Central memory CD4-positive, alpha-beta T cell (primary cell): ENCODE data around the gene HS3ST6.
"Not testable (repeated sequence)": the region's sequence is repeated elsewhere in the genome, so short reads cannot be mapped to it uniquely, and the experiment has no call there.

Experiments
- DNase-seq: peaks from one replicate; pipeline ENCODE4 v3.0.0; 2022

Gene HS3ST6

DNA sequence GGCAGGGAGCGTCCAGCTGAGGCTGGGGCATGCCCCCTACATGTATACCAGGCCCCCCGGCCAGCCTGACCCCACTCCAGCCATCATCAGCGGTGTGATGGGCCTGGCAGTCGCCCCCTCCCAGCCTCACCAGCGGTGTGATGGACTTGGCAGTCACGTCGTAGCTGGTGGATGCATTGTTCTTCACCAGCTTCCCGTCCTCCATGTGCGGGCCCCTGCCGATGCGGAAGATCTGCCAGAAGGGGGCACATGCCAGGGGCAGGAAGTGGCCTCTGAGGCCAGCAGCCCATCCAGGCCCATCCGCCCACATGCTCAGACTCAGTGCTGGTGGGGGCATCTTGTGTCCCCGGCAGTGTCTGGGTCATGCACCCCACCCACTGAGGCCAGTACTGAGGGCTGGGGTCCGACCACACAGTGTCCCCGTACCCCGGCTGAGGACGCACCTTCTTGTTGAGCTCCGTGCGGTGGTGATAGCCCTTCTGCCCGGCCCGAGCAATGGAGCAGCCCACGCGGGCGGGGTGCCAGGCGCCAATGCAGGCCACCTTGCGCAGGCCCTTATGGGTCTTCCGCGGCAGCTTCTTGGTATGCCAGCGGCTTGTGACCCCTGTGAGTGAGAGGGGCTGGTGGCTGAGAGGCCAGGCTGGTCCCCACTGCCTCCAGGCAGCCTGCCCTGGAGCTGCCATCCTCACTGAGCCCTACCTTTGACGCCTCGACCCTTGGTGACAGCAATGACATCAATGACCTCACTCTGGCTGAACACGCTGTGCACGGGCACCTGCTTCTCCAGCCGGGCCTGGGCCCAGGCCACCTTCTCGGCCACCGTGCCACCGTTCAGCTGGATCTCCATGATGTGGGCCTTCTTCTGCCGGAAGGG, 28.5 kb upstream of the HS3ST6 start:
- DNase-seq, result no peak

DNA sequence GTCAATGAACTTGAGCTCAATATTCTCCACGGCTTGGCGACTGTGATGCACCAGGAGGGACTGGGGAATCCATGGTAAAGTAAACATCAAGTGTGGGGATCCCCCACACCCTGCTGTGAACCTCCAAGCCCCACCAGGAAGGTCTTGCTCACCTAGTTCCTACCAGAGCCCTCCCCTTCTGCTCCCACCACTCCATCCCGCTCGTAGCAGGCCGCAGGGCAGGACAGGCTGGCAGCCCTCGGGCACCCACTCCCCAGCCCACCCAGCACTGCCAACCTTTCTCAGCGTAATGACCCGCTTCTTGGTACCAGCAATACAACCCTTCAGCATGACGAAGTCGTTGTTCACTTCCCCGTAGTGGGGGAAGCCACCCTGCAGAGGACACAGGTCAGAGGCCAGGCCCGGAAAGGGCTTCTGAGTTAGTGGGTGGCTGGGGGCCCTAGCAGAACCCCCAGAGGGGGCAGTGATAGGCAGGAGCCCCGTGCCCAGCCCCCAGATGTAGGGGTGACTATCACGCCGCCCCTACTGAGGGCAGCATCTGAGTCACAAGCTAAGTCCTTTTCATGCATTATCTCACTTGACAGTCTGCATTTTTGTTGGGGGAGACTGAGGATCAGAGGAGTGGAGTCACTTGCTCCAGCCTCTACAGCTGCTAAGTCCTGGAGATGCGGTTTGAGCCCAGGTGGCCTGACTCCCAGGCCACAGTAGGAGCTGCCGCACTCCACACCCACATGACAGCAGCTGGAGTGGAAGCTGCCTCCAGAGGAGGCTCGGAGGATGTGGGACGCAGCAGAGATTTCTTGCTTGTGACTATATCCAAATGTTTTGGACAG, 27.6 kb upstream of the HS3ST6 start:
- no peak for DNase-seq

DNA sequence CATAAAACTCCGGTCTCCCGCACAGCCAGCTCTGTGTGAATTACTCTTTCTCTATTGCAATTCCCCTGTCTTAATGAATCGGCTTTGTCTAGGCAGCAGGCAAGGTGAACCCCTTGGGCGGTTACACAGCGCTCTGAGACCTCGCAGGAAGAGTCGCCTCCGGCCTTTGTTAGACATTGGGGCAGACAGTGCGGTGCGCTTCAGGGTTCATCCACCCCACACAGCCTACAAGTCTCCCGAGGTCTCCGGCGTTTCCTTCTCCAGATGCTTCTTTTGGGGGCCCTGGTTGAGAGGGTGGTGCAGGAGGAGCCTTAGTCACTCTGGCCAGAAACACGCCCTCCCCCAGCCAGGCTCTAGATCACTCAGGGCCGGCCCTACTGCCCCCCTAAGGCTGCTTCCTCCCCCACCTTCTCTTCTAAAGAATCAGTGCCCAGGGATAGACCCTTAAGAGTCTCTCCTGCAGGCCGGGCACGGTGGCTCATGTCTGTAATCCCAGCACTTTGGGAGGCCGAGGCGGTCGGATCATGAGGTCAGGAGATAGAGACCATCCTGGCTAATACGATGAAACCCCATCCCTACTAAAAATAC, 26.5 kb upstream of the HS3ST6 start:
- no peak for DNase-seq

DNA sequence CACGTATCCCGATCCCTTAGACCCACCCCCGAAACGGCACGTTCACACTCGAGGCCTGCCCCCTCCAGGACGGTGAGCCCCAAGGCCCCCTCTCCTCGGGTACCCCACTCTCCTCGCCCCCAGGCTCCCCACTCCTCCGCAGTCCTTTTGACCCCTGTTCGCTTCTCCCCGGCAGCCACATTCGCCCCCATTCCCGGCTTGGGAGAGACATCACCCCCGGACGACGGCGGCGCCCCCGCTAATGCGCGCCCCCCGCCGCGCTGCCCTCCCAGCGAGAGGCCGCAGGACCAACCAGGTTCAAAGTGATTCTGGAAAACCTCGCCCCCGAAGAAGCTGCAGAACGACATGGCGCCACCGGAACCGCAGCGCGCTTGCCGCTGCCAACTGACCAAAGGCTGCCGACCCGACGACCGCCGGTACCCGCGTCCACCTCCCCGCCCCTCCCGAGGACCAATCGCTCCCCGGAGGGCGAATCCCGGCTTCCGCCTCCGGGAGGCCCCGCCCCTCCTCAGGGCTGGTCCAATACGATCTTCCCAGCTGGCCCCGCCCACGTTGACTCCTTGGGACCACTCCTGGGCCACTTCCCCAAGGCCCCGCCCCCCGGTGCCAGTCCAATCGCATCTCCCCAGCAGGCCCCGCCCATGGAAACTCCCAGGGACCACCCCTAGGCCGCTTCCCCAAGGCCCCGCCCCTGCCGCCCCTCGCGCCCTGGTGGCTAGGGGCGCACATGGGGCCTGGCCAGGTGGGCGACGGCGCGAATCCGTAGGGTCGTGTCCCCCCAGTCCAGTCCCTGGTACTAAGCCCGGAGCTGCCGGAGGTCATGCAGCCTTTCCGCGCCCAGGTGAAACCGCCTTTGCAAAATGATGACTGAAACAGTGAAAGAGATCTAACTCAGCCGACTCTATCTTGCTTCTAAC, 24.9 kb upstream of the HS3ST6 start, which contains the start of gene MSRB1:
Gene MSRB1 (minus strand): TSS at position 390 of the 917 bp plus-strand sequence. CDS start 43 bp downstream, at position 347.
- peak; percentile 98 for DNase-seq

DNA sequence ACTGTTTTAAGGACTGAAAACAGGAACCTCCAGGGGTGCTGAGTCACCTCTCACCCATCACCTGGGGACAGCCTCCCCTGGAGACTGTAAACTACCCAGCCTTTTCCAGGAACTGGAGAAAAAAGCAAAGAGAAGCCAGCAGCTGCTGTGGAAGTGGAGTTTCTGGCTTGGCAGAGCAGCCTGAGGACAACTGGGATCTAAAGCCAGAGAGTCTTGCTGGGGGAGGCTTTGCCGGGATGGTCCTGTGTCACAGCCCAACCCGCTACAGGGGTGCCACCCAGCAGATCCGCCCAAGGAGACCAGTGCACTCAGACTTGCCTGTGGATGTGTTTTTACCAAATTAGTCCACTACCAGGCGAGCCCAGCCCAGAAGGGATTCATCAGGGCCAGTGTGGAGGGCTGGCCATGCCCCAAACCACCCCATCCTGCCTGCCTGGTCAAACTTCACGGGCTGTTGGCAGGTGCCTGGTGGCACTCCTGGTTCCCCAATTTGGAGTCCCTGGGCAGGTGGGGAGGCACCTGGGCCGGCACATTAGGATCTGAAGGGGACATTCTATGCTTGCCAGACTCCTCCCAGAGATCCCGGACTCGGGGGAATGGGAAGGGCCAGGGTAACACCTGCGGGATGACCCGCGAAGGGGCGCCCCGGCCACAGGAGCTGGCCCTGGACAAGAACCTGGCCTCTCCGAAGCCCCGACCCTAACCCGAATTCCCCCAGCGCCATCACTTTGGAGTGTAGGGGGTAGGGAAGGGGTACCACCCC, 24.0 kb upstream of the HS3ST6 start:
- no peak for DNase-seq

DNA sequence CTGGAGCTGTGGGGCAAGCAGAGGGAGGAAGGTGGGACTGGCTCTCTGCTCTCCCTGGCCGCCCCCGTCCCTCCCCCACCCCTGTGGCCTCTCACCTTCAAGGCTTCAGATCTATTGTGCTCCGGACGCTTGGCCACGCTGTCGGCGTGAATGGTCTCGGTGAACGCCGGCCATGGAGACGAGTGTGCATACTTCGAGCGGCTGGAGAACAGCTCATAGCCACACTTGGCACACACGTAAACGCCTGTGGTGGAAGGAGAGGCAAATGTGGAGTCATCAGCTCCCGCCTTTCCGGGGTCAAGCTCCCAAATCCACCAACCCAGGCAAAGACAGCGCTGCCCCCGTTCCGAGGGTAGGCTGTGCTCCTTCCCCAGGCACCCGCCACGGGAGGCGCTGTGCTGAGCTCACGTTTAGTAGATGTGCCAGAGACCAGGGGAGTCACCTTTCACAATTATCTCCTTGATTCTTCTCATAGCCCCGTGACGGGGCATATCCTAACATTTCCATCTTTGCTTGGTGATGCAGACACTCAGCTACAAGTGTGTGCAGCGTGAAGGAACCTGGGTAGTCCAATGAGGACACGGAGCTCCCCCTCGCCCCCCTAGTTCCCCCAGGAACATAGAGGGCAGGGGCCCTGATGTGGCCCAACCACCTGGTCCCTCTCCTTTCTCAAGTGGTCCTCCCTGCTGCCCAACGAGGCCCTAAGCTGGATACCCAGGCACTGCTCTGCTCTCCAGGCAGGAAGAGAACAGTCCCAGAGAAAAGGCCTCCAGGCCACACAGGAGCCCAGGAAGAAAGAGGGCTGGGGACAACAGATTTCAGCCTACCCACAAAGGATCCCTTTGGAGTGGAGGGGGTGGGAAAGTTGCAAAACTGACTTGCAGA, 23.2 kb upstream of the HS3ST6 start:
- DNase-seq, result no peak

DNA sequence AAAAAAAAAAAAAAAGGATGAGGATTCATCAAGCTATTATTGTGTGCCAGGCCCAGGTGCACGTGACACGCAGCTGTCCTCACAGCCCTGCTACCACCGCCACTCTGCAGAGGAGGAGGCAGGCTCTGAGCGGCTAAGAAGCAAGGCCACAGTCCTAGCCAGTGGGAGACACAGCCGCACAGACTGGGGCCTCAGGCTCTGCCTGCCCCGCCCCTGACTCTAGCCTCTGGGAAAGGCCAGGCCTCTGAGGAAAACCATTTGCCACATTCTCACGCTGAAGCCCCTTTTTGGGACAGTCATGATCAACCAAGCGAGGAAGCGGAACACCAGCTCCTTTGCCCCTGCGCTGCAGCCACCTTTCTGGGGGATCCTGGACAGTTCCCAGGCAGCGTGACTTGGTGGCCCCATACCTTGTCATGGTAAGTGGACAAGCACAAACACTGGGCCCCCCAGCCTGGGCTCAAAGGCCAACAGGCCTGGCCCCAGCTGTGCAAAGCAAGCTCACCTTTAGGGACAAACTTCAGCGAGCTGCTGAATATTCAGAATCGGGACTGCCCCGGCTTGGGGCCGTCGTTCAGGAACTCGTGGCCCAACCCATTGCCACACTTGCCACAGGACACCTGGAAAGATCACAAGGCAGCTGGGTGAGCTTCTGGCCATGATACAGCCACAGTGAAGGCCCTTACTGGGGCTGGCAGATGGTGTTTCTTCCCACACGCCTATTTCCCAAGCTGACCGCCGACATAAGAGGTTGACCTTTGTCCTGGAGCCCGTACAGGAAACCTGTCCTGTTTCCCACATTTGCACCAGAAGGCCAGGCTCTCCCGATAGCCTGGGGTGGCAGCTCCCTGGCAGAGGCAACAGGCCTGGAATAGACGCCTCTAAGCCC, 22.3 kb upstream of the HS3ST6 start:
- DNase-seq, result no peak

DNA sequence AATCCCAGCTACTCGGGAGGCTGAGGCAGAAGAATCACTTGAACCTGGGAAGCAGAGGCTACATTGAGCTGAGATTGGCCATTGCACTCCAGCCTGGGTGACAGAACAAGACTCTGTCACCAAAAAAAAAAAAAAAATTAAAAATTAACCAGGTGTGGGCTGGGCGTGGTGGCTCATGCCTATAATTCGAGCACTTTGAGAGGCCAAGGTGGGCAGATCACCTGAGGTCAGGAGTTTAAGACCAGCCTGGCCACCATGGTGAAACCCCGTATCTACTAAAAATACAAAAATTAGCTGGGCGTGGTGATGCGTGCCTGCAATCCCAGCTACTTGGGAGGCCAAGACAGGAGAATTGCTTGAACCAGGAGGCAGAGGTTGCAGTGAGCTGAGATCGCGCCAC, 21.6 kb upstream of the HS3ST6 start:
- DNase-seq, result not testable (repeated sequence)

DNA sequence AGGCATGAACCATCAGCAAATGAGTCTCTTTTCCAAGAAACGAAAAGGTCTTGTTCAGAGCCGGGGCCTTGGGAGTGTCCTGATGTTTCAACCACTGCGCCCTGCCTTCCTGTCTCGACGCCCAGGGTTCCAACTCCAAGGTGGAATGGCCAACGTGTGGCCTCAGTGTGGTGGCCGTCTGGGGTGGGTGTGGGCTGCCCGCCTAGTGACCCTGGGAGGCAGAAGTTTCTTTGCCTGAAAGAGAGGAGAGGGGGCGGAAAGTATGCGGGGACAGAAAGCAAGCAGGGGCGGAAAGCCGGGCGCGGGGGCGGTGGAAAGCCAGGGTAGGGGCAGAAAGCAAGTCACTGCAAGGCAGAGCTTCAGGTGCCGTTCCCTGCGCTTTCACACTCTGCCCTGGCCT, 20.7 kb upstream of the HS3ST6 start:
- no peak for DNase-seq

DNA sequence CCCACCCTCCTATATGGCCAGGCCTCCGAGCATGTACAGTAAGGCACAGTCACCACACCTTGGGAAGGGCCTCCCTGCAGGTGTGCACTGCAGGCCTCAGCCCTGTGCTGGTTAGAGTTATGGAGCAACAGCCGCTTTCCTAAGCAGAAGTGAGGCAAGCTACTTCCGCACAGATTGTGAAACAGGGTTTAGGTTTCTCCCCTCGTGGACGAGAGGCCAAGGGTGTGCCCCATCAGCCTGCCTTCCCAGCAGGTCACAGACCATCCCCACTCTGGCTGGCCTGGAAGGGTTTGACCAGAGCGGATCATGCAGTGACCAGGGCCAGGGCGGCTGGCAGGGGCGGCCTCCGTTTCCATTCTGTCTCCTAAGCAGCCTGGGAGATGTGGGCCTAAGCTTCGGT, 20.1 kb upstream of the HS3ST6 start:
- no peak for DNase-seq

DNA sequence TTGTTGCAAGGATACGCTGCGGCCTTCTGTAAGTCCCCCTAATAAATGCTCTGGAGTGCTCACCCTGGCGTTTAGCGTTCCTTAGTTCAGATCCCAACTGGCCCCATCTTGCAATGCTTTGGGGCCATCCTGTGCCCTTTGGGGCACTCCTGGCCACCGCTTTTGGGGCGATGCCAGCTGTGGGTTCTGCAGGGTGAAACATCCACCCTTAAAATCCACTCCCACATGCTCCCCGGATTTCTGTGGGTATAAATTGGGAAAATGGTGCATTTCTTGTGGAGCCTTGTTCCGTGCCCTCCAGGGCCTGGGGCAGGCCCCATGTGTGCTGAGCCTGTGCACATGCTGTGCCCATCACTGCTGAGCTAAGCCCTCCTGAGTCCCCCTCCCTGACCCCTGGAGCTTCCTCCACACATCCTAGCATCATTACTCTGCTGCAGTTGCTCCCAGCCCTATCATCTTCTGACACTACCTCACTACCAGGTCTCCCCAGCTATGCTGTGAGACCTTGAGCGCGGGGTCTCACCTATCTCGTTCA, 18.8 kb upstream of the HS3ST6 start:
- no peak for DNase-seq

DNA sequence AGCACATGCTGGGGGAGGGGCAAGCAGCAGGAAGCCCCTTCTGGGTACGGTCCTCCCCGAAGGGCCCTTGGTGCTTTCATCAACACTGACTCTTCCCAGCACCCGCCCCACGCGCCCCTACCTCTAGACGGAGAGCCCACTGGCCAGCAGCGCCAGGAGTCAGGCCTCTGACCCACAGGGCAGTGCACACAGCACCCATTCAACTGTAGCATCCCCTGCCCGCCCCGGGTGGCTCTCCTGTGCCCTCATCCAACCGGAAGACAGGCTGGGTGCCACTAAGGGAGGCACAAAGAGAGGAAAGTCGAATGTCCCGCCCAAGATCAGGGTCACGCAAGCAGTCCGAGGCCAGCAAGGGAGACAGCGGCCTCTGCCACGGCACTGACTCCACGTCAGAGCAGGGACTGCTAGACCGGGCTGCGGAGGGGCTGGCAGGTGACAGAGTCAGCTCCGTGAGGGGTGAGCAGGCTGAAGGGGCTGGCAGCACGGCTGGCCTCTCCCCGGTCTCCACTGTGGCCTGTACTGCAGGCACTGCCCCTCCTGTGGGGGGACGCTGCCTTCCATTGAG, 15.0 kb upstream of the HS3ST6 start:
- DNase-seq, result no peak

DNA sequence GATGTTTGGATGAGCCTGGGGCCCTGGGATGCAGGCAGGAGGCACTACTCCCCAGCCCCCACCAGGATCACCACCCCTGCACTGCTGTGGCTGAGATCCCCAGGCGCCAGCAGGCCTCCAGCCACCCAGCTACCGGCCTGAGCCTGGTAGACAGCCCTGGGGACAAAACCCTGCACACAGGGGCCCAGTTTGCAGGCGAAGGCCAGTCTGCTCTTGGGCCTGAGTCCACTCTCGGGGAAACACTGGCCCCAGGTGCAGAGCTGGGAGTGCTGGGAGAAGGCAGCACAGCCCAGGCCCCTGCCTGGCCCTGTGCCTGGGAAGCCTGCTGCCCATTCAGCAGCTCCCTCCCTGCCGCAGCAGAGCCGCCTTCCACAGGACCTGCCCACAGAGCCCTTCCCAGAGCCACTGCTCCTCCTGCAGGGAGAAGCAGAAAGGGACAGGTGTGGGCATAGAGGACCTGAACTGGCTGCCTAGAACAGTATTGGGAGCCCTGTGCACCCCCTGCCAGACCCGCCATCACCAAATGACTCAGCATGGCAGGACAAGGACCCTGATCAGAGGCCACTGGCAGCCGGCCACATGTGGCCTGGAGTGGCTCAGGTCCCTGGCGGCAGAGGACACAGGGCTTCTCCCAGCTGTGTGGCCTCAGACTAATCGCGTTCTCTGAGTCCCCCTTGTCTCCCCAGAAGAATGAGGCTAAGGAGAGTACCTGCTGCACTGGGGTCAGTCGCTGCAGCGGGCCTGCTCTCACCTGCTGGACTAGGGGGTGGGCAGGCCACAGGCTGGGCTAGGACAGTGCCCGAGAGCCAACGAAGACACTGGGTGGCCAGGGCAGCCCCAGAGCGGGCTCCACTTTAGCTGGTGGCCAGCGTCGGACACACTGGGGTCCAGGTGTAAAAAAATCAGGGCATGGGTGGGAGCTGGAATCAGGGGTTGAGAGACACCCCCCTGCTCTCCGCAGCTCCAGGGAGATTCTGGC, 14.1 kb upstream of the HS3ST6 start:
- no peak for DNase-seq

DNA sequence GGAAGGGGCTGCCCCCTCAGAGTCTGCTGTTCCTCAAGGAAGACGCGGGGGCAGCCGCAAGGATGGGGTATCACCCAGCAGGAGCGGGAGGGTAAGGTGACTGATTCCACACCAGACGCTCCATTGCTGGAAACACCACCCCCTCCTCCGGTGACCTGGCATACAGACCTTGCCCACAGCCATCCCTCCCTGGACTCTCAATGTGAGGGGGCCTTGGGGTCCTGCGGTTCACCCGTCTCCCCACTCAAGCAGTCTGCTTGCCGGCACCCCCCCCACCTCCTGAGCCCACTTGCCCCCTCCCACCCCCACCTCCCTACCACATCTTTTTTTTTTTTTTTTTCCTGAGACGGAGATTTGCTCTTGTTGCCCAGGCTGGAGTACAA, 12.1 kb upstream of the HS3ST6 start:
- DNase-seq, result no peak

DNA sequence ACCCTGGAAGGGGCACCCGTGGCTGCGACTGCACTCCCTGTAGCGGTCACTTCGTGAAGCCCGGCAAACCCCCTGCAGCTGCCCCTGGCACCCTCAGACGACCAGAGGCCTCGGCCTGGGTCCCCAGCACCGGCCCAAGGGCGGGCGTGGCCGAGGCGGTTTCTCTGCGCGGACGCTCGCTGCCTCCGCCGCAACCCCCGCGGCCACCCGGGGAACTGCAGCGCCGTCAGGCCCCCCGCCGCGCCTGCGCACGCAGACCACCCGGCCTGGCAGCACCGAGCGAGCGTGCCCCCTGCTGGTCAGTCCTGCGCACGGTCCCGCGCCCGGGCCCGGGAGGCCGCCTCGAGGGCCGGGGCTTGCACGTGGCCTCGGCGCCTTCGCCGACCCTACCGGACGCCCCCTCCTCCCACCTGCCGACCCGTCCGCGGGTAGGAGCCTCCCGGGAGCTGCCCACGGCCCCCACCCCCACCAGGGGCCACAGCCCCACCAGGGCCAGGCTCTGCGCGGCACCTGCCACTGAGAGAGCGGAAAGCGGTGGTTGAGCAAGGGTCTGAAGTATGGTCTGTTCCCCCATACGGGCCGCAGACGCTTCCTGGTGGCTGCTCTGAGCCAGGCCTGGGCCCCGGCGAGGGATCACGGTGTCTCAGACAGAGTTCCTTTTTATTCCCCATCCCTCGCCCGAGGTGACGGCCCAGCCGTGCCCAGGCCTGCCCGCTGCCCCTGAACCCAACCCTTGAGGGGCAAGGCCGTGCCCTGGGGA, 11.5 kb upstream of the HS3ST6 start:
- DNase-seq, result peak; percentile 87

DNA sequence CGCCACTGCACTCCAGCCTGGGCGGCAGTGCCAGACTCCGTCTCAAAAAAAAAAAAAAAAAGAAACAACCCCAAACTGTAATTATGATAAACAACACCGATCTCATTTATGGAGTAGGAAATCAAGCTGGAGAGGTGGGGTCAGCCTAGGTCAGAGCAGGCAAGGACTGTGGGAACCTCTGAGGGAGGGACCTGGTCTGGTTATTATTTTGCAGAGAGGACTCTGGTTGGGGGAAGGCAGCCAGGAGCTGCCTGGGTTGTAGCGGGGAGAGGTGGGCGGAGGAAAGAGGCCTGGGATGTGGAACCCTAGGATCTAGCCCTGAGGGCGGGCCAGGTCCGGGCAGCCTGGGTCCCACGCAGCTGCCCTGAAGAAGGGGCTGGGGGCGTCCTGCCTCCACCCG, 10.9 kb upstream of the HS3ST6 start:
- DNase-seq, result no peak

DNA sequence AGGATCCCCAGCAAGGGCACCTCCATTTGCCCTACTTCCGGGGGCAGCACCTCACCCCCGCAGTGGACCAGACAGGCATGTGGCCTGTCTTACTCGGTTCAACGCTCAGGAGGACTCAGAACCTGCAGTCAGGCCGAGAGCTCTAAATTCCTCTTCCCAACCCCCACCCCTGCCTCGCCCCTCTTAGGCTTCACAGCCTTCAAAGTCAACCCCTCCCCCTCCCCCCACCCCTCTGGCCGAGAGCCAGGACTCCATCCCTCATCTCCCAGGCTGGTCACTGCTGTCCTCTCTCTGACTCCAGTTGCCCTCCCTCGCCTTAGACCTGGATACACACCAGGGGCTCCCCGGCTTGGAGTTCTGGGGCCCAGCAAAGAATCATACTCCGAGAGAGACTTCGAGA, 8.1 kb upstream of the HS3ST6 start:
- DNase-seq, result no peak
